GM23338 (cell line): ENCODE data around the gene CYTH1. TPM values are rescaled to one million over a fixed set of nuclear protein-coding genes. Genes with fewer than 3 reads are reported as not detected.

Experiments used
- ATAC-seq: fragments of 200-7000 bp; cut with Tn5 transposase; 3 replicates; pipeline ENCODE4 v1.9.1; 2020
- DNase-seq: peaks from one replicate; pipeline ENCODE4 v3.0.0-alpha.2; 2015; ENCODE audit warnings: low spot score
- H2AFZ ChIP-seq: fragments of 200-600 bp; sonication (generic); 2 replicates; pipeline ENCODE4 v1.8.0; 2016; ENCODE audit warnings: antibody characterized with exemption, mild to moderate bottlenecking, moderate library complexity
- H3F3A ChIP-seq: fragments of 200-600 bp; sonication (generic); replicated peaks from 2 replicates; pipeline ENCODE4 v1.8.0; 2017; ENCODE audit warnings: antibody characterized with exemption, mixed run types, low read depth
- H3K27ac ChIP-seq: fragments of 200-600 bp; sonication (generic); 2 replicates; pipeline ENCODE4 v1.6.1; 2016; ENCODE audit warnings: low read depth
- H3K27me3 ChIP-seq: fragments of 200-600 bp; sonication (generic); 2 replicates; pipeline ENCODE4 v1.8.0; 2016; ENCODE audit warnings: mild to moderate bottlenecking, mixed run types, moderate library complexity; ENCODE audit not compliant: insufficient read depth
- H3K36me3 ChIP-seq: fragments of 200-600 bp; sonication (generic); 2 replicates; pipeline ENCODE4 v1.8.0; 2016; ENCODE audit warnings: mild to moderate bottlenecking; ENCODE audit not compliant: insufficient read depth
- H3K4me1 ChIP-seq: fragments of 200-600 bp; sonication (generic); 2 replicates; pipeline ENCODE4 v1.8.0; 2016; ENCODE audit warnings: mild to moderate bottlenecking, moderate library complexity; ENCODE audit not compliant: insufficient read depth
- H3K4me2 ChIP-seq: fragments of 200-600 bp; sonication (generic); 2 replicates; pipeline ENCODE4 v1.7.1; 2017; ENCODE audit warnings: mixed run types
- H3K4me3 ChIP-seq: fragments of 200-600 bp; sonication (generic); 2 replicates; pipeline ENCODE4 v1.6.1; 2016; ENCODE audit warnings: mixed run types
- H3K79me2 ChIP-seq: fragments of 200-600 bp; sonication (generic); replicated peaks from 2 replicates; pipeline ENCODE4 v1.8.0; 2017; ENCODE audit warnings: mild to moderate bottlenecking; ENCODE audit not compliant: insufficient read depth
- H3K9me2 ChIP-seq: fragments of 200-600 bp; sonication (generic); 2 replicates; pipeline ENCODE4 v1.8.0; 2017; ENCODE audit not compliant: insufficient read depth
- H4K20me1 ChIP-seq: fragments of 200-600 bp; sonication (generic); replicated peaks from 2 replicates; pipeline ENCODE4 v1.8.0; 2017; ENCODE audit warnings: mild to moderate bottlenecking; ENCODE audit not compliant: insufficient read depth
- H3K27ac Mint-ChIP-seq: 2 replicates; pipeline ENCODE4 v1.8.0; 2020; ENCODE audit warnings: inconsistent platforms, mild to moderate bottlenecking, moderate library complexity, mixed read lengths
- H3K27me3 Mint-ChIP-seq: 3 replicates; pipeline ENCODE4 v1.8.0; 2022; ENCODE audit warnings: low read depth, mild to moderate bottlenecking, moderate library complexity, mixed read lengths, inconsistent platforms; ENCODE audit not compliant: insufficient read depth, poor library complexity
- H3K36me3 Mint-ChIP-seq: 3 replicates; pipeline ENCODE4 v1.8.0; 2021; ENCODE audit warnings: low read depth, mild to moderate bottlenecking, inconsistent platforms, moderate library complexity, mixed read lengths
- H3K4me1 Mint-ChIP-seq: 3 replicates; pipeline ENCODE4 v1.8.0; 2020; ENCODE audit warnings: mild to moderate bottlenecking, inconsistent platforms, mixed read lengths
- H3K4me3 Mint-ChIP-seq: 3 replicates; pipeline ENCODE4 v1.8.0; 2021; ENCODE audit warnings: moderate library complexity, mild to moderate bottlenecking, inconsistent platforms, mixed read lengths
- H3K9me3 Mint-ChIP-seq: 3 replicates; pipeline ENCODE4 v1.8.0; 2020; ENCODE audit warnings: moderate library complexity, mild to moderate bottlenecking, inconsistent platforms, mixed read lengths
- CREB1 ChIP-seq: fragments of 250-450 bp; sonication (Bioruptor Pico); IDR thresholded peaks from 2 replicates; pipeline ENCODE4 v1.5.0; 2020; ENCODE audit warnings: low read depth, mild to moderate bottlenecking, moderate library complexity
- EZH2 ChIP-seq: fragments of 200-600 bp; sonication (generic); IDR thresholded peaks from one replicate; pipeline ENCODE4 v1.8.0; 2017; ENCODE audit warnings: antibody characterized with exemption, mild to moderate bottlenecking, low read depth; ENCODE audit not compliant: unreplicated experiment
- EZH2phosphoT487 ChIP-seq: fragments of 200-600 bp; sonication (generic); IDR thresholded peaks from one replicate; pipeline ENCODE4 v1.8.1; 2018; ENCODE audit warnings: antibody characterized with exemption; ENCODE audit not compliant: unreplicated experiment
- JUNB ChIP-seq: IDR thresholded peaks from one replicate; pipeline ENCODE4 v1.6.1; 2016; ENCODE audit warnings: antibody characterized with exemption; ENCODE audit not compliant: unreplicated experiment
- NANOG ChIP-seq: IDR thresholded peaks from 2 replicates; pipeline ENCODE4 v1.6.1; 2016; ENCODE audit warnings: antibody characterized with exemption, borderline replicate concordance
- STAT1 ChIP-seq: IDR thresholded peaks from one replicate; pipeline ENCODE4 v1.6.1; 2016; ENCODE audit warnings: antibody characterized with exemption; ENCODE audit not compliant: unreplicated experiment
- ZNF331 ChIP-seq: fragments of 250-450 bp; sonication (Bioruptor Pico); IDR thresholded peaks from 2 replicates; pipeline ENCODE4 v1.5.0; 2020; ENCODE audit warnings: low read depth, mild to moderate bottlenecking, moderate library complexity
- polyA plus RNA-seq: library from polyadenylated mRNA; unstranded; fragments of >200 nt; fragmentation: Nextera tagmentation; extraction: Ambion mirVana; gene quantifications from 2 replicates; pipeline ENCODE4 v1.2.1, GENCODE V29; 2016
- total RNA-seq: library from RNA; depleted of rRNA; stranded (reverse); fragments of >200 nt; shearing (Covaris generic); gene quantifications from 2 replicates; pipeline ENCODE4 v1.2.3, GENCODE V29; 2014
- TF ChIP-seq, protein P1 (sequence below), 2 experiments: fragments of 200-600 bp in 1 of 2; sonication (generic) in 1 of 2; conservative IDR thresholded peaks; 2 replicates each; pipeline versions ENCODE4 v1.5.1 to v1.6.1; 2016 to 2017; ENCODE audit warnings: antibody characterized with exemption in 2 of 2, low read depth in 2 of 2, mild to moderate bottlenecking in 2 of 2, moderate library complexity in 1 of 2
- TF ChIP-seq, protein P2 (sequence below): IDR thresholded peaks from one replicate; pipeline ENCODE4 v1.6.1; 2018; ENCODE audit warnings: antibody characterized with exemption; ENCODE audit not compliant: unreplicated experiment
- TF ChIP-seq, protein P3 (sequence below): IDR thresholded peaks from 2 replicates; pipeline ENCODE4 v1.6.1; 2016; ENCODE audit warnings: antibody characterized with exemption

CYTH1 gene
- total and polyA plus RNA-seq, 2 experiments from 2014 or later, result 13.8 to 14.5 TPM

DNA sequence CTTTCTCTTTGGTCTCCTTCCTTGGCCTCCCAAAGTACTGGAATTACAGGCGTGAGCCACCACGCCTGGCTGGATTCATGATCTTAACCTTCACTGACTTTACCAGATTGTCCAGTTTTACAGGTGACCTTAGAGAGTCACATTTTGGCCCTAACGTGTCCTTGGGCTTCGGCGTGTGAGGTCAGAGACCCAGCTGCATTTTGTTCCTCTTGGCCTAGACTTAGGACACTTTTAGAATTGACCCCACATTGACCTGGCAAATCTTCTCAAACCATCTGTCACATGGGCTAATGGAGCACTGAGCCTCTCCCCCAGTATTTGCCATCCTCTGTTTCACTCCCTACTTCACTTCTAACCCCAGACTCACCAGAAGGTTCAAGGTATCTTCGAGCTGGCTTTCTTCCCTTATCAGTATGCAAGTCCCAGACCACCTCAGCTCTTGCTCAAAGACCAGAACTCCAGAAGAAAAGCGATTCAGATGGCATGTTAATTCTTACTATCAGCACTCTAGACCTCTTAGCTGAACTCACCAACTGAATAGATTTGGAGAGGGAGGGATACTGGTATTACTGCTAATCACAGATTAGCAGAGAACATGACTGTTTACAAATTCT lies 1.7 kb upstream of the CYTH1 start:
- Histone ChIP-seq H3K4me2 (no peak overlapping the region), H3K27me3 (peaks cover 6% of the 10 kb centered on the region), H3K36me3 (no peaks in the 10 kb centered on the region), H3F3A (peaks cover 7% of the 10 kb centered on the region; the same call in 1 of the 2 replicates), H3K9me2 (no peaks in the 10 kb centered on the region), H3K4me1 (peaks cover 9% of the 10 kb centered on the region), H3K79me2 (0 out of 2 replicates have a peak, but pooled peaks cover 17% of the 10 kb centered on the region), H4K20me1 (0 out of 2 replicates have a peak, but pooled peaks cover 7% of the 10 kb centered on the region), H2AFZ (no peak overlapping the region), H3K4me3 (no peak overlapping the region), H3K27ac (no peak overlapping the region)
- ATAC-seq (no peak), DNase-seq (no peak)
- TF ChIP-seq EZH2 (no peak), NANOG (no peak), CREB1 (CRISPR knock-in tag) (no peak), JUNB (no peak)
- TF ChIP-seq, protein P1, sequence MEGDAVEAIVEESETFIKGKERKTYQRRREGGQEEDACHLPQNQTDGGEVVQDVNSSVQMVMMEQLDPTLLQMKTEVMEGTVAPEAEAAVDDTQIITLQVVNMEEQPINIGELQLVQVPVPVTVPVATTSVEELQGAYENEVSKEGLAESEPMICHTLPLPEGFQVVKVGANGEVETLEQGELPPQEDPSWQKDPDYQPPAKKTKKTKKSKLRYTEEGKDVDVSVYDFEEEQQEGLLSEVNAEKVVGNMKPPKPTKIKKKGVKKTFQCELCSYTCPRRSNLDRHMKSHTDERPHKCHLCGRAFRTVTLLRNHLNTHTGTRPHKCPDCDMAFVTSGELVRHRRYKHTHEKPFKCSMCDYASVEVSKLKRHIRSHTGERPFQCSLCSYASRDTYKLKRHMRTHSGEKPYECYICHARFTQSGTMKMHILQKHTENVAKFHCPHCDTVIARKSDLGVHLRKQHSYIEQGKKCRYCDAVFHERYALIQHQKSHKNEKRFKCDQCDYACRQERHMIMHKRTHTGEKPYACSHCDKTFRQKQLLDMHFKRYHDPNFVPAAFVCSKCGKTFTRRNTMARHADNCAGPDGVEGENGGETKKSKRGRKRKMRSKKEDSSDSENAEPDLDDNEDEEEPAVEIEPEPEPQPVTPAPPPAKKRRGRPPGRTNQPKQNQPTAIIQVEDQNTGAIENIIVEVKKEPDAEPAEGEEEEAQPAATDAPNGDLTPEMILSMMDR (conservative IDR thresholded peaks at IDR 0.05; ENCODE audit: low read depth in 2 of 2), result no peak
- Mint-ChIP-seq H3K4me3 (no peak overlapping the region; the same call in 2 of the 3 replicates), H3K27me3 (peaks cover 11% of the 10 kb centered on the region), H3K36me3 (peaks cover 5% of the 10 kb centered on the region; the same call in 2 of the 3 replicates), H3K9me3 (no peaks in the 10 kb centered on the region), H3K4me1 (peaks cover 12% of the 10 kb centered on the region), H3K27ac (peak overlapping the region; percentile 74; the same call in 1 of the 2 replicates)

DNA sequence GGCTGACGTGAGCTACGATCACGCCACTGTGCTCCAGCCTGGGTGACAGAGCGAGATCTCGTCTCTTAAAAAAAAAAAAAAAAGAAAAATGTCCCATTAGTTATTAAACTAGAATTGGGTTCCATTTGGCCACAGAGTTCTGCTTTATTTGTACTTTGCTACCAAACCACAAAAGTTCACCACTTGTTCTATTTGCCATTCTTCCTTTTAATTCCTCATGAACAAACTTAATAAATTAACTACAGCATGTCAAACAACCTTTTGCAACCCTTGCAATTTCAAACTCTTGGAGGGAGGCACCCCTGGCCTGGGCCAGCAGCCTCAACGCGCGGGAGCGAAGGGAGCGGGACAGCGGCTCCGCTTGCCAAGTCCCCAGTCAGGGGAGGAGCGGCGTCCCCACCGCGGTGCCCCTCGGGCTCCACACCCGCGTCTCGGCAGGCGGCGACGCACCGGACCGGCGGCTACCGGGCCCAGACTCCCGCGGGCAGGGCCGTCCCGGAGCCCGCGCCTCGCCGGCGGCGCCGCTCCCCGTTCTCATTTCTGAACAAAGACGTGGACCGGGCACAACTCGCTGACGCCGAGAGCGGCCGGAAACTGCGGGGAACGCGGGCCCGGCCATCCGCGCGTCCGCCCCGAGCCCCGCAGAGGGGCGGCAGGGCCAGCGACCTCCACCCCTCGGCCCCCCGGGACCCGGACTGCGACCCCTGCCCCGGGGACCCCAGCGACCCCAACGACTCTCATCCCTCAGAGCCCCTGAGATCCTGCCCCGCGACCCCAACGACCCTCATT lies 775 bp downstream of the CYTH1 start:
- H3K36me3 Mint-ChIP-seq, result no peaks in the 10 kb centered on the region
- peak; percentile 53 for ATAC-seq
- Histone ChIP-seq H4K20me1 (0 out of 2 replicates have a peak, but pooled peaks cover 7% of the 10 kb centered on the region), H3K9me2 (no peaks in the 10 kb centered on the region), H3K27ac (no peak overlapping the region), H3F3A (peaks cover 7% of the 10 kb centered on the region; the same call in 1 of the 2 replicates), H3K36me3 (no peaks in the 10 kb centered on the region), H3K79me2 (peaks cover 28% of the 10 kb centered on the region; the same call in 1 of the 2 replicates), H2AFZ (peak overlapping the region; percentile 66; the same call in 1 of the 2 replicates), H3K4me1 (peaks cover 9% of the 10 kb centered on the region), H3K27me3 (peaks cover 6% of the 10 kb centered on the region), H3K4me2 (peak overlapping the region; percentile 82), H3K4me3 (peak overlapping the region; percentile 82)
- no peaks in the 10 kb centered on the region for H3K9me3 Mint-ChIP-seq
- H3K4me3 Mint-ChIP-seq, result peak overlapping the region; percentile 77
- H3K27me3 Mint-ChIP-seq, result peaks cover 9% of the 10 kb centered on the region
- H3K4me1 Mint-ChIP-seq, result peaks cover 8% of the 10 kb centered on the region
- H3K27ac Mint-ChIP-seq, result no peak overlapping the region
- DNase-seq, result peak; percentile 62
- TF ChIP-seq, protein P2, sequence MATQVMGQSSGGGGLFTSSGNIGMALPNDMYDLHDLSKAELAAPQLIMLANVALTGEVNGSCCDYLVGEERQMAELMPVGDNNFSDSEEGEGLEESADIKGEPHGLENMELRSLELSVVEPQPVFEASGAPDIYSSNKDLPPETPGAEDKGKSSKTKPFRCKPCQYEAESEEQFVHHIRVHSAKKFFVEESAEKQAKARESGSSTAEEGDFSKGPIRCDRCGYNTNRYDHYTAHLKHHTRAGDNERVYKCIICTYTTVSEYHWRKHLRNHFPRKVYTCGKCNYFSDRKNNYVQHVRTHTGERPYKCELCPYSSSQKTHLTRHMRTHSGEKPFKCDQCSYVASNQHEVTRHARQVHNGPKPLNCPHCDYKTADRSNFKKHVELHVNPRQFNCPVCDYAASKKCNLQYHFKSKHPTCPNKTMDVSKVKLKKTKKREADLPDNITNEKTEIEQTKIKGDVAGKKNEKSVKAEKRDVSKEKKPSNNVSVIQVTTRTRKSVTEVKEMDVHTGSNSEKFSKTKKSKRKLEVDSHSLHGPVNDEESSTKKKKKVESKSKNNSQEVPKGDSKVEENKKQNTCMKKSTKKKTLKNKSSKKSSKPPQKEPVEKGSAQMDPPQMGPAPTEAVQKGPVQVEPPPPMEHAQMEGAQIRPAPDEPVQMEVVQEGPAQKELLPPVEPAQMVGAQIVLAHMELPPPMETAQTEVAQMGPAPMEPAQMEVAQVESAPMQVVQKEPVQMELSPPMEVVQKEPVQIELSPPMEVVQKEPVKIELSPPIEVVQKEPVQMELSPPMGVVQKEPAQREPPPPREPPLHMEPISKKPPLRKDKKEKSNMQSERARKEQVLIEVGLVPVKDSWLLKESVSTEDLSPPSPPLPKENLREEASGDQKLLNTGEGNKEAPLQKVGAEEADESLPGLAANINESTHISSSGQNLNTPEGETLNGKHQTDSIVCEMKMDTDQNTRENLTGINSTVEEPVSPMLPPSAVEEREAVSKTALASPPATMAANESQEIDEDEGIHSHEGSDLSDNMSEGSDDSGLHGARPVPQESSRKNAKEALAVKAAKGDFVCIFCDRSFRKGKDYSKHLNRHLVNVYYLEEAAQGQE, result no peak
- TF ChIP-seq, protein P3, sequence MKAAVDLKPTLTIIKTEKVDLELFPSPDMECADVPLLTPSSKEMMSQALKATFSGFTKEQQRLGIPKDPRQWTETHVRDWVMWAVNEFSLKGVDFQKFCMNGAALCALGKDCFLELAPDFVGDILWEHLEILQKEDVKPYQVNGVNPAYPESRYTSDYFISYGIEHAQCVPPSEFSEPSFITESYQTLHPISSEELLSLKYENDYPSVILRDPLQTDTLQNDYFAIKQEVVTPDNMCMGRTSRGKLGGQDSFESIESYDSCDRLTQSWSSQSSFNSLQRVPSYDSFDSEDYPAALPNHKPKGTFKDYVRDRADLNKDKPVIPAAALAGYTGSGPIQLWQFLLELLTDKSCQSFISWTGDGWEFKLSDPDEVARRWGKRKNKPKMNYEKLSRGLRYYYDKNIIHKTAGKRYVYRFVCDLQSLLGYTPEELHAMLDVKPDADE, result no peak
- TF ChIP-seq JUNB (no peak), STAT1 (no peak), ZNF331 (CRISPR knock-in tag) (no peak), EZH2 (no peak), EZH2phosphoT487 (no peak), NANOG (no peak), CREB1 (CRISPR knock-in tag) (no peak)
- TF ChIP-seq, protein P1 (conservative IDR thresholded peaks at IDR 0.05; ENCODE audit: low read depth in 2 of 2), result no peak
